GM23338 (cell line): ENCODE measurements around the gene NDUFS4. TPM values are rescaled to one million over a fixed set of nuclear protein-coding genes. Genes with fewer than 3 reads are reported as not detected.

Experiments
- ATAC-seq: fragments of 200-7000 bp; cut with Tn5 transposase; 3 replicates; pipeline ENCODE4 v1.9.1; 2020
- DNase-seq: peaks from one replicate; pipeline ENCODE4 v3.0.0-alpha.2; 2015; ENCODE audit warnings: low spot score
- H2AFZ ChIP-seq: fragments of 200-600 bp; sonication (generic); 2 replicates; pipeline ENCODE4 v1.8.0; 2016; ENCODE audit warnings: antibody characterized with exemption, mild to moderate bottlenecking, moderate library complexity
- H3F3A ChIP-seq: fragments of 200-600 bp; sonication (generic); replicated peaks from 2 replicates; pipeline ENCODE4 v1.8.0; 2017; ENCODE audit warnings: antibody characterized with exemption, mixed run types, low read depth
- H3K27ac ChIP-seq: fragments of 200-600 bp; sonication (generic); 2 replicates; pipeline ENCODE4 v1.6.1; 2016; ENCODE audit warnings: low read depth
- H3K27me3 ChIP-seq: fragments of 200-600 bp; sonication (generic); 2 replicates; pipeline ENCODE4 v1.8.0; 2016; ENCODE audit warnings: mild to moderate bottlenecking, mixed run types, moderate library complexity; ENCODE audit not compliant: insufficient read depth
- H3K36me3 ChIP-seq: fragments of 200-600 bp; sonication (generic); 2 replicates; pipeline ENCODE4 v1.8.0; 2016; ENCODE audit warnings: mild to moderate bottlenecking; ENCODE audit not compliant: insufficient read depth
- H3K4me1 ChIP-seq: fragments of 200-600 bp; sonication (generic); 2 replicates; pipeline ENCODE4 v1.8.0; 2016; ENCODE audit warnings: mild to moderate bottlenecking, moderate library complexity; ENCODE audit not compliant: insufficient read depth
- H3K4me2 ChIP-seq: fragments of 200-600 bp; sonication (generic); 2 replicates; pipeline ENCODE4 v1.7.1; 2017; ENCODE audit warnings: mixed run types
- H3K4me3 ChIP-seq: fragments of 200-600 bp; sonication (generic); 2 replicates; pipeline ENCODE4 v1.6.1; 2016; ENCODE audit warnings: mixed run types
- H3K79me2 ChIP-seq: fragments of 200-600 bp; sonication (generic); replicated peaks from 2 replicates; pipeline ENCODE4 v1.8.0; 2017; ENCODE audit warnings: mild to moderate bottlenecking; ENCODE audit not compliant: insufficient read depth
- H3K9me2 ChIP-seq: fragments of 200-600 bp; sonication (generic); 2 replicates; pipeline ENCODE4 v1.8.0; 2017; ENCODE audit not compliant: insufficient read depth
- H4K20me1 ChIP-seq: fragments of 200-600 bp; sonication (generic); replicated peaks from 2 replicates; pipeline ENCODE4 v1.8.0; 2017; ENCODE audit warnings: mild to moderate bottlenecking; ENCODE audit not compliant: insufficient read depth
- H3K27ac Mint-ChIP-seq: 2 replicates; pipeline ENCODE4 v1.8.0; 2020; ENCODE audit warnings: inconsistent platforms, mild to moderate bottlenecking, moderate library complexity, mixed read lengths
- H3K27me3 Mint-ChIP-seq: 3 replicates; pipeline ENCODE4 v1.8.0; 2022; ENCODE audit warnings: low read depth, mild to moderate bottlenecking, moderate library complexity, mixed read lengths, inconsistent platforms; ENCODE audit not compliant: insufficient read depth, poor library complexity
- H3K36me3 Mint-ChIP-seq: 3 replicates; pipeline ENCODE4 v1.8.0; 2021; ENCODE audit warnings: low read depth, mild to moderate bottlenecking, inconsistent platforms, moderate library complexity, mixed read lengths
- H3K4me1 Mint-ChIP-seq: 3 replicates; pipeline ENCODE4 v1.8.0; 2020; ENCODE audit warnings: mild to moderate bottlenecking, inconsistent platforms, mixed read lengths
- H3K4me3 Mint-ChIP-seq: 3 replicates; pipeline ENCODE4 v1.8.0; 2021; ENCODE audit warnings: moderate library complexity, mild to moderate bottlenecking, inconsistent platforms, mixed read lengths
- H3K9me3 Mint-ChIP-seq: 3 replicates; pipeline ENCODE4 v1.8.0; 2020; ENCODE audit warnings: moderate library complexity, mild to moderate bottlenecking, inconsistent platforms, mixed read lengths
- CREB1 ChIP-seq: fragments of 250-450 bp; sonication (Bioruptor Pico); IDR thresholded peaks from 2 replicates; pipeline ENCODE4 v1.5.0; 2020; ENCODE audit warnings: low read depth, mild to moderate bottlenecking, moderate library complexity
- EZH2 ChIP-seq: fragments of 200-600 bp; sonication (generic); IDR thresholded peaks from one replicate; pipeline ENCODE4 v1.8.0; 2017; ENCODE audit warnings: antibody characterized with exemption, mild to moderate bottlenecking, low read depth; ENCODE audit not compliant: unreplicated experiment
- EZH2phosphoT487 ChIP-seq: fragments of 200-600 bp; sonication (generic); IDR thresholded peaks from one replicate; pipeline ENCODE4 v1.8.1; 2018; ENCODE audit warnings: antibody characterized with exemption; ENCODE audit not compliant: unreplicated experiment
- JUNB ChIP-seq: IDR thresholded peaks from one replicate; pipeline ENCODE4 v1.6.1; 2016; ENCODE audit warnings: antibody characterized with exemption; ENCODE audit not compliant: unreplicated experiment
- NANOG ChIP-seq: IDR thresholded peaks from 2 replicates; pipeline ENCODE4 v1.6.1; 2016; ENCODE audit warnings: antibody characterized with exemption, borderline replicate concordance
- POLR2AphosphoS5 ChIP-seq: IDR thresholded peaks from 2 replicates; pipeline ENCODE4 v1.6.1; 2016; ENCODE audit warnings: antibody characterized with exemption, low read depth
- STAT1 ChIP-seq: IDR thresholded peaks from one replicate; pipeline ENCODE4 v1.6.1; 2016; ENCODE audit warnings: antibody characterized with exemption; ENCODE audit not compliant: unreplicated experiment
- ZNF114 ChIP-seq: fragments of 250-450 bp; sonication (Bioruptor Pico); IDR thresholded peaks from 2 replicates; pipeline ENCODE4 v1.5.0; 2020; ENCODE audit warnings: mild to moderate bottlenecking, moderate library complexity
- ZNF331 ChIP-seq: fragments of 250-450 bp; sonication (Bioruptor Pico); IDR thresholded peaks from 2 replicates; pipeline ENCODE4 v1.5.0; 2020; ENCODE audit warnings: low read depth, mild to moderate bottlenecking, moderate library complexity
- polyA plus RNA-seq: library from polyadenylated mRNA; unstranded; fragments of >200 nt; fragmentation: Nextera tagmentation; extraction: Ambion mirVana; gene quantifications from 2 replicates; pipeline ENCODE4 v1.2.1, GENCODE V29; 2016
- total RNA-seq: library from RNA; depleted of rRNA; stranded (reverse); fragments of >200 nt; shearing (Covaris generic); gene quantifications from 2 replicates; pipeline ENCODE4 v1.2.3, GENCODE V29; 2014
- TF ChIP-seq, protein P1 (sequence below), 2 experiments: fragments of 200-600 bp in 1 of 2; sonication (generic) in 1 of 2; conservative IDR thresholded peaks; 2 replicates each; pipeline versions ENCODE4 v1.5.1 to v1.6.1; 2016 to 2017; ENCODE audit warnings: antibody characterized with exemption in 2 of 2, low read depth in 2 of 2, mild to moderate bottlenecking in 2 of 2, moderate library complexity in 1 of 2
- TF ChIP-seq, protein P2 (sequence below): fragments of 250-450 bp; sonication (Bioruptor Pico); IDR thresholded peaks from 2 replicates; pipeline ENCODE4 v1.5.0; 2020; ENCODE audit warnings: mild to moderate bottlenecking, moderate library complexity
- TF ChIP-seq, protein P3 (sequence below): IDR thresholded peaks from one replicate; pipeline ENCODE4 v1.6.1; 2018; ENCODE audit warnings: antibody characterized with exemption; ENCODE audit not compliant: unreplicated experiment
- TF ChIP-seq, protein P4 (sequence below): IDR thresholded peaks from 2 replicates; pipeline ENCODE4 v1.6.1; 2016; ENCODE audit warnings: antibody characterized with exemption

Gene NDUFS4
- total and polyA plus RNA-seq, 2 experiments from 2014 or later = 65.6 to 151 TPM

DNA sequence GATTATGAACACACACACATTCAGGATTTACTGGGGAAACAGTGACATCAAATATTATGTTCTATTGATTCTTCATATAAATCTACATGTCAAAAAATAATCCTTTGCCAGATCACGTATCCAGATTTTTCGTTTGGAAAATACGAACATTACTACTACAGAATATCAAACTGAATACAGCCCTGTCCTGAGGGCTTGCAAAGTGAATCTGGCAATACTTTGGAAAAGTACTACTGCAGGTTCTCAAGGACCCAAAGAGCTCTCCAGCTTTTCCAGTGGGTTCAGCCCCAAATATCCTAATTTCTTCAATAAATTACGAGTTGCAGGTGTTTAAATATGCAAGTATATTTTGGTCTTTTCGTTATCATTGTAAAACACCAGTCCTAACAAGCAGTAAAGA lies 411 bp upstream of the NDUFS4 start:
- Mint-ChIP-seq H3K27me3 (peaks cover 6% of the 10 kb centered on the region), H3K27ac (peak overlapping the region; percentile 87), H3K4me3 (peak overlapping the region; percentile 99), H3K36me3 (peaks cover 18% of the 10 kb centered on the region; the same call in 2 of the 3 replicates), H3K9me3 (peaks cover 17% of the 10 kb centered on the region), H3K4me1 (peaks cover 17% of the 10 kb centered on the region)
- no peaks in the 10 kb centered on the region for H3F3A ChIP-seq
- no peaks in the 10 kb centered on the region for H4K20me1 ChIP-seq
- ATAC-seq (no peak), DNase-seq (no peak)
- H3K27ac ChIP-seq = no peak overlapping the region
- H3K79me2 ChIP-seq = peaks cover 44% of the 10 kb centered on the region
- H2AFZ ChIP-seq = peak overlapping the region; percentile 94
- 0 out of 2 replicates have a peak, but pooled peaks cover 5% of the 10 kb centered on the region for H3K36me3 ChIP-seq
- 0 out of 2 replicates have a peak, but pooled peaks cover 2% of the 10 kb centered on the region for H3K9me2 ChIP-seq
- H3K27me3 ChIP-seq = no peaks in the 10 kb centered on the region
- TF ChIP-seq NANOG (no peak), JUNB (no peak), CREB1 (CRISPR knock-in tag) (no peak), ZNF331 (CRISPR knock-in tag) (no peak), POLR2AphosphoS5 (no peak), STAT1 (no peak), EZH2 (no peak), ZNF114 (CRISPR knock-in tag) (no peak), EZH2phosphoT487 (no peak)
- TF ChIP-seq, protein P1, sequence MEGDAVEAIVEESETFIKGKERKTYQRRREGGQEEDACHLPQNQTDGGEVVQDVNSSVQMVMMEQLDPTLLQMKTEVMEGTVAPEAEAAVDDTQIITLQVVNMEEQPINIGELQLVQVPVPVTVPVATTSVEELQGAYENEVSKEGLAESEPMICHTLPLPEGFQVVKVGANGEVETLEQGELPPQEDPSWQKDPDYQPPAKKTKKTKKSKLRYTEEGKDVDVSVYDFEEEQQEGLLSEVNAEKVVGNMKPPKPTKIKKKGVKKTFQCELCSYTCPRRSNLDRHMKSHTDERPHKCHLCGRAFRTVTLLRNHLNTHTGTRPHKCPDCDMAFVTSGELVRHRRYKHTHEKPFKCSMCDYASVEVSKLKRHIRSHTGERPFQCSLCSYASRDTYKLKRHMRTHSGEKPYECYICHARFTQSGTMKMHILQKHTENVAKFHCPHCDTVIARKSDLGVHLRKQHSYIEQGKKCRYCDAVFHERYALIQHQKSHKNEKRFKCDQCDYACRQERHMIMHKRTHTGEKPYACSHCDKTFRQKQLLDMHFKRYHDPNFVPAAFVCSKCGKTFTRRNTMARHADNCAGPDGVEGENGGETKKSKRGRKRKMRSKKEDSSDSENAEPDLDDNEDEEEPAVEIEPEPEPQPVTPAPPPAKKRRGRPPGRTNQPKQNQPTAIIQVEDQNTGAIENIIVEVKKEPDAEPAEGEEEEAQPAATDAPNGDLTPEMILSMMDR (conservative IDR thresholded peaks at IDR 0.05; ENCODE audit: low read depth in 2 of 2) = no peak
- TF ChIP-seq, protein P2, sequence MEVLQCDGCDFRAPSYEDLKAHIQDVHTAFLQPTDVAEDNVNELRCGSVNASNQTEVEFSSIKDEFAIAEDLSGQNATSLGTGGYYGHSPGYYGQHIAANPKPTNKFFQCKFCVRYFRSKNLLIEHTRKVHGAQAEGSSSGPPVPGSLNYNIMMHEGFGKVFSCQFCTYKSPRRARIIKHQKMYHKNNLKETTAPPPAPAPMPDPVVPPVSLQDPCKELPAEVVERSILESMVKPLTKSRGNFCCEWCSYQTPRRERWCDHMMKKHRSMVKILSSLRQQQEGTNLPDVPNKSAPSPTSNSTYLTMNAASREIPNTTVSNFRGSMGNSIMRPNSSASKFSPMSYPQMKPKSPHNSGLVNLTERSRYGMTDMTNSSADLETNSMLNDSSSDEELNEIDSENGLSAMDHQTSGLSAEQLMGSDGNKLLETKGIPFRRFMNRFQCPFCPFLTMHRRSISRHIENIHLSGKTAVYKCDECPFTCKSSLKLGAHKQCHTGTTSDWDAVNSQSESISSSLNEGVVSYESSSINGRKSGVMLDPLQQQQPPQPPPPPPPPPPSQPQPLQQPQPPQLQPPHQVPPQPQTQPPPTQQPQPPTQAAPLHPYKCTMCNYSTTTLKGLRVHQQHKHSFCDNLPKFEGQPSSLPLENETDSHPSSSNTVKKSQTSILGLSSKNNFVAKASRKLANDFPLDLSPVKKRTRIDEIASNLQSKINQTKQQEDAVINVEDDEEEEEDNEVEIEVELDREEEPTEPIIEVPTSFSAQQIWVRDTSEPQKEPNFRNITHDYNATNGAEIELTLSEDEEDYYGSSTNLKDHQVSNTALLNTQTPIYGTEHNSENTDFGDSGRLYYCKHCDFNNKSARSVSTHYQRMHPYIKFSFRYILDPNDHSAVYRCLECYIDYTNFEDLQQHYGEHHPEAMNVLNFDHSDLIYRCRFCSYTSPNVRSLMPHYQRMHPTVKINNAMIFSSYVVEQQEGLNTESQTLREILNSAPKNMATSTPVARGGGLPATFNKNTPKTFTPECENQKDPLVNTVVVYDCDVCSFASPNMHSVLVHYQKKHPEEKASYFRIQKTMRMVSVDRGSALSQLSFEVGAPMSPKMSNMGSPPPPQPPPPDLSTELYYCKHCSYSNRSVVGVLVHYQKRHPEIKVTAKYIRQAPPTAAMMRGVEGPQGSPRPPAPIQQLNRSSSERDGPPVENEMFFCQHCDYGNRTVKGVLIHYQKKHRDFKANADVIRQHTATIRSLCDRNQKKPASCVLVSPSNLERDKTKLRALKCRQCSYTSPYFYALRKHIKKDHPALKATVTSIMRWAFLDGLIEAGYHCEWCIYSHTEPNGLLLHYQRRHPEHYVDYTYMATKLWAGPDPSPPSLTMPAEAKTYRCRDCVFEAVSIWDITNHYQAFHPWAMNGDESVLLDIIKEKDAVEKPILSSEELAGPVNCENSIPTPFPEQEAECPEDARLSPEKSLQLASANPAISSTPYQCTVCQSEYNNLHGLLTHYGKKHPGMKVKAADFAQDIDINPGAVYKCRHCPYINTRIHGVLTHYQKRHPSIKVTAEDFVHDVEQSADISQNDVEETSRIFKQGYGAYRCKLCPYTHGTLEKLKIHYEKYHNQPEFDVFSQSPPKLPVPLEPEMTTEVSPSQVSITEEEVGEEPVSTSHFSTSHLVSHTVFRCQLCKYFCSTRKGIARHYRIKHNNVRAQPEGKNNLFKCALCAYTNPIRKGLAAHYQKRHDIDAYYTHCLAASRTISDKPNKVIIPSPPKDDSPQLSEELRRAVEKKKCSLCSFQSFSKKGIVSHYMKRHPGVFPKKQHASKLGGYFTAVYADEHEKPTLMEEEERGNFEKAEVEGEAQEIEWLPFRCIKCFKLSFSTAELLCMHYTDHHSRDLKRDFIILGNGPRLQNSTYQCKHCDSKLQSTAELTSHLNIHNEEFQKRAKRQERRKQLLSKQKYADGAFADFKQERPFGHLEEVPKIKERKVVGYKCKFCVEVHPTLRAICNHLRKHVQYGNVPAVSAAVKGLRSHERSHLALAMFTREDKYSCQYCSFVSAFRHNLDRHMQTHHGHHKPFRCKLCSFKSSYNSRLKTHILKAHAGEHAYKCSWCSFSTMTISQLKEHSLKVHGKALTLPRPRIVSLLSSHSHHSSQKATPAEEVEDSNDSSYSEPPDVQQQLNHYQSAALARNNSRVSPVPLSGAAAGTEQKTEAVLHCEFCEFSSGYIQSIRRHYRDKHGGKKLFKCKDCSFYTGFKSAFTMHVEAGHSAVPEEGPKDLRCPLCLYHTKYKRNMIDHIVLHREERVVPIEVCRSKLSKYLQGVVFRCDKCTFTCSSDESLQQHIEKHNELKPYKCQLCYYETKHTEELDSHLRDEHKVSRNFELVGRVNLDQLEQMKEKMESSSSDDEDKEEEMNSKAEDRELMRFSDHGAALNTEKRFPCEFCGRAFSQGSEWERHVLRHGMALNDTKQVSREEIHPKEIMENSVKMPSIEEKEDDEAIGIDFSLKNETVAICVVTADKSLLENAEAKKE = no peak
- TF ChIP-seq, protein P3, sequence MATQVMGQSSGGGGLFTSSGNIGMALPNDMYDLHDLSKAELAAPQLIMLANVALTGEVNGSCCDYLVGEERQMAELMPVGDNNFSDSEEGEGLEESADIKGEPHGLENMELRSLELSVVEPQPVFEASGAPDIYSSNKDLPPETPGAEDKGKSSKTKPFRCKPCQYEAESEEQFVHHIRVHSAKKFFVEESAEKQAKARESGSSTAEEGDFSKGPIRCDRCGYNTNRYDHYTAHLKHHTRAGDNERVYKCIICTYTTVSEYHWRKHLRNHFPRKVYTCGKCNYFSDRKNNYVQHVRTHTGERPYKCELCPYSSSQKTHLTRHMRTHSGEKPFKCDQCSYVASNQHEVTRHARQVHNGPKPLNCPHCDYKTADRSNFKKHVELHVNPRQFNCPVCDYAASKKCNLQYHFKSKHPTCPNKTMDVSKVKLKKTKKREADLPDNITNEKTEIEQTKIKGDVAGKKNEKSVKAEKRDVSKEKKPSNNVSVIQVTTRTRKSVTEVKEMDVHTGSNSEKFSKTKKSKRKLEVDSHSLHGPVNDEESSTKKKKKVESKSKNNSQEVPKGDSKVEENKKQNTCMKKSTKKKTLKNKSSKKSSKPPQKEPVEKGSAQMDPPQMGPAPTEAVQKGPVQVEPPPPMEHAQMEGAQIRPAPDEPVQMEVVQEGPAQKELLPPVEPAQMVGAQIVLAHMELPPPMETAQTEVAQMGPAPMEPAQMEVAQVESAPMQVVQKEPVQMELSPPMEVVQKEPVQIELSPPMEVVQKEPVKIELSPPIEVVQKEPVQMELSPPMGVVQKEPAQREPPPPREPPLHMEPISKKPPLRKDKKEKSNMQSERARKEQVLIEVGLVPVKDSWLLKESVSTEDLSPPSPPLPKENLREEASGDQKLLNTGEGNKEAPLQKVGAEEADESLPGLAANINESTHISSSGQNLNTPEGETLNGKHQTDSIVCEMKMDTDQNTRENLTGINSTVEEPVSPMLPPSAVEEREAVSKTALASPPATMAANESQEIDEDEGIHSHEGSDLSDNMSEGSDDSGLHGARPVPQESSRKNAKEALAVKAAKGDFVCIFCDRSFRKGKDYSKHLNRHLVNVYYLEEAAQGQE = no peak
- TF ChIP-seq, protein P4, sequence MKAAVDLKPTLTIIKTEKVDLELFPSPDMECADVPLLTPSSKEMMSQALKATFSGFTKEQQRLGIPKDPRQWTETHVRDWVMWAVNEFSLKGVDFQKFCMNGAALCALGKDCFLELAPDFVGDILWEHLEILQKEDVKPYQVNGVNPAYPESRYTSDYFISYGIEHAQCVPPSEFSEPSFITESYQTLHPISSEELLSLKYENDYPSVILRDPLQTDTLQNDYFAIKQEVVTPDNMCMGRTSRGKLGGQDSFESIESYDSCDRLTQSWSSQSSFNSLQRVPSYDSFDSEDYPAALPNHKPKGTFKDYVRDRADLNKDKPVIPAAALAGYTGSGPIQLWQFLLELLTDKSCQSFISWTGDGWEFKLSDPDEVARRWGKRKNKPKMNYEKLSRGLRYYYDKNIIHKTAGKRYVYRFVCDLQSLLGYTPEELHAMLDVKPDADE = no peak
- H3K4me2 ChIP-seq = peak overlapping the region; percentile 78
- peaks cover 6% of the 10 kb centered on the region for H3K4me1 ChIP-seq
- peak overlapping the region; percentile 69 for H3K4me3 ChIP-seq
